Measurements from ENCODE around the gene ABHD15. TPM values are rescaled to one million over a fixed set of nuclear protein-coding genes. Genes with fewer than 3 reads are reported as not detected.

The ABHD15 gene
- total RNA-seq, 3 donors from 2014 or later = 12.9 to 19.5 (median 13.6) TPM

DNA sequence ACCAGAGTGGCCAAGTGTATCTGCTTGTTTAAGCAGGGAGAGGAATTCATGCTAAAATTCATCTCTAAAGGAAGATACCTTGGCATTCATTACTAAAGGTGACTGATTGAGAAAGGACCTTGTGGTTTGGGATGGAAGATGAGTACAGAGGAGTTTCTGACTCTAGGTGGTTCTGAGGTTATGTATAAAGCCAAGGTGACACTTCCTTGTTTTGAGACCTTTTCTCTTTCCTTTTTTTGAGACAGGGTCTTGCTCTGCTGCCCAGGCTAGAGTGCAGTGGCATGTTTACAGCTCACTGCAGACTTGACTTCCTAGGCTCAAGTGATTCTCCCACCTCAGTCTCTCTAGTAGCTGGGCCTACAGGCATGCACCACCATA, 9.1 kb downstream of the ABHD15 start:
- intact Hi-C loops (cut with DNase I, micrococcal nuclease) = no loop called here
- DNase-seq (no peak), ATAC-seq (no peak)
- Histone ChIP-seq H3K36me3 (ENCODE audit: low read depth) (no peaks in the 10 kb centered on the region), H3K9me3 (no peaks in the 10 kb centered on the region), H3K4me3 (no peak overlapping the region), H3K4me1 (ENCODE audit: low read depth) (peaks cover 5% of the 10 kb centered on the region)
- TF ChIP-seq, protein P1, sequence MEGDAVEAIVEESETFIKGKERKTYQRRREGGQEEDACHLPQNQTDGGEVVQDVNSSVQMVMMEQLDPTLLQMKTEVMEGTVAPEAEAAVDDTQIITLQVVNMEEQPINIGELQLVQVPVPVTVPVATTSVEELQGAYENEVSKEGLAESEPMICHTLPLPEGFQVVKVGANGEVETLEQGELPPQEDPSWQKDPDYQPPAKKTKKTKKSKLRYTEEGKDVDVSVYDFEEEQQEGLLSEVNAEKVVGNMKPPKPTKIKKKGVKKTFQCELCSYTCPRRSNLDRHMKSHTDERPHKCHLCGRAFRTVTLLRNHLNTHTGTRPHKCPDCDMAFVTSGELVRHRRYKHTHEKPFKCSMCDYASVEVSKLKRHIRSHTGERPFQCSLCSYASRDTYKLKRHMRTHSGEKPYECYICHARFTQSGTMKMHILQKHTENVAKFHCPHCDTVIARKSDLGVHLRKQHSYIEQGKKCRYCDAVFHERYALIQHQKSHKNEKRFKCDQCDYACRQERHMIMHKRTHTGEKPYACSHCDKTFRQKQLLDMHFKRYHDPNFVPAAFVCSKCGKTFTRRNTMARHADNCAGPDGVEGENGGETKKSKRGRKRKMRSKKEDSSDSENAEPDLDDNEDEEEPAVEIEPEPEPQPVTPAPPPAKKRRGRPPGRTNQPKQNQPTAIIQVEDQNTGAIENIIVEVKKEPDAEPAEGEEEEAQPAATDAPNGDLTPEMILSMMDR (IDR thresholded peaks at IDR 0.05) = no peak

DNA sequence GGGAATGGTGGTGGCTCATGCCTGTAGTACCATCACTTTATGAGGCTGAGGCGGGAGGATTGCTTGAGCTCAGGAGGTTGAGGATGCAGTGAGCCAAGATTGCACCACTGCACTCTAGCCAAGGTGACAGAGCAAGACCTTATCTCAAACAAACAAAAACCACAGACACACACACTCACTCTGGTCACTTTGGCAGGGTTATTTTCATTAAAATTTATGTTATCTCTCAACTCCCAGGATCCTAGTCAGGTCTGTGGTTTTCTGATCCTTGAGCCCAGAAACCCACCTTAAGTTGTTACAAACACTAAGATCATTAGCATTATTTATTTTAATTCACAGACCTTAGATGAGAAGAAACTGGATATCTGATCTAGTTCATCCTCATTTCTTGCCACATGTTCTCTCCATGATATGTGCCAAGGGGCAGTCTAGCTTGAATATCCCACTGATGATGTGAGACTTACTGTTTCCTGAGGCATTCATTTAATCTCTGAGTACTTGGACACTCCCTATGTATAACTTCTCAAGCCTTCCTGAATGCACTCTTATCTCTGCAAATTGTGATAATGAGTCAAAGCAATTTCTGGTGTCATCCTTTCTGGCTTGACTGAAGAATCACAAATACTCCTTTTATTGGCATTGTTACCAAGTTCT, 9.6 kb downstream of the ABHD15 start:
- no peak overlapping the region for H3K4me3 ChIP-seq
- H3K4me1 ChIP-seq (ENCODE audit: low read depth) = peaks cover 5% of the 10 kb centered on the region
- ATAC-seq = no peak
- TF ChIP-seq, protein P1 (IDR thresholded peaks at IDR 0.05) = no peak
- intact Hi-C loops (cut with DNase I, micrococcal nuclease) = no loop called here
- no peak for DNase-seq
- H3K9me3 ChIP-seq = no peaks in the 10 kb centered on the region
- no peaks in the 10 kb centered on the region for H3K36me3 ChIP-seq (ENCODE audit: low read depth)

DNA sequence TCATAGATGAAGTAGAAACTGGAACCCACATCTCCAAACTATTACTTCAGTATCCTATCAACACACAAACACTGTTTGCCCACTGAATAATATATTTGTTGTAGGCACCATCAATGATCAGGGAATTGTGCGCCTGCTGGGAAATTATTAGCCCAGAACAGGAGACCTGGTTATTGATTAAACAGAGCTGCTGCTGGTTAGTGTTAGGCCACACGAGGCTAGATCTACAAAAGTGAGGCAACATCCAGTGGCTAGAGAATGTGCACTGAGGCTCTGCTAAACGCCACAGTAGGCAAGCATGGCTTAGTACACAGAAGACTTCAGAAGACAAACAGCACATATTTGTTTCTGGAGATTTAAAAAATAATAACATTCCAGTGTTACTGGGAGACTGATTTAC, 11.0 kb downstream of the ABHD15 start:
- ATAC-seq (peak; percentile 31), DNase-seq (no peak)
- no peaks in the 10 kb centered on the region for H3K36me3 ChIP-seq (ENCODE audit: low read depth)
- TF ChIP-seq, protein P1 (IDR thresholded peaks at IDR 0.05) = no peak
- no peak overlapping the region for H3K4me3 ChIP-seq
- no peaks in the 10 kb centered on the region for H3K9me3 ChIP-seq
- H3K4me1 ChIP-seq (ENCODE audit: low read depth) = peaks cover 5% of the 10 kb centered on the region
- intact Hi-C loops (cut with DNase I, micrococcal nuclease) = no loop called here

DNA sequence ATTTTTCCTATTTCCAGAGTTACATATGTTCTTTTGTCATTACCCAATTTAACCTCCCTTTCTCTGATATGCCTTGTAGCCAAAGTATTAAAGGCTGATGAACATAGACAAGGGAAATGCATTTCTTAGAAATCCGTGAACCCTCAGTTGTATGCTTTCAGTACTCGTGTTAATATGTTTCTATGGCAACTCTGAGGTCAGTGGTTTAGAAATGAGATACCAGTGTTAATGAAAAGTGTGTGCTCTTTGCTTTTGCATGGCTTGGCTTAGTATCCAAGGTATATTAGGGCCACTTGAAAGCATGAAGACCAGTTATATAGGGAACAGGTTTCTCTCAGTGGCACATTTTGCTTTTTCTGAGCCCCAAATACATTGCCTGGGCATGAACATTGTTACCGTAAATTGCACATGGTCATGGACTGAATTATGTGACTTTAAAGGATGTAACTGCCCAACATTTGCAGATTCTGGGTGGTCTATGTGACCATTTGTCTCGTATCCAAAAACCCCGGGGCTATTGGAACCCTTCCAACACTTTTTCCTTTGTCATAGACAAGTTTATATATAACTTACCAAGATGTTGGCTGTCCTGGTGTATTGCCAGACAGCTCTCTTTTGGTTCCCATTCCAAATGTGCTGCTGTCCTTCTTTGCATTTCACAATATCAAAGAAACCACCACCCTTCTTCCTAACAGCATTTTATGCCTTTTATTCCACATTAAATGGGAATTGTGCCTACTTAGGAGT, 17.5 kb downstream of the ABHD15 start:
- intact Hi-C loops (cut with DNase I, micrococcal nuclease) = loop anchor here in 1 of 2 donors (10.0 kb wide), 1 partner anchor 185 kb away; no protein-coding TSS in a partner anchor
- ATAC-seq = no peak
- DNase-seq = no peak
- Histone ChIP-seq H3K36me3 (ENCODE audit: low read depth) (no peaks in the 10 kb centered on the region), H3K9me3 (no peaks in the 10 kb centered on the region), H3K4me1 (ENCODE audit: low read depth) (no peaks in the 10 kb centered on the region), H3K4me3 (no peak overlapping the region)
- TF ChIP-seq, protein P1 (IDR thresholded peaks at IDR 0.05) = no peak

DNA sequence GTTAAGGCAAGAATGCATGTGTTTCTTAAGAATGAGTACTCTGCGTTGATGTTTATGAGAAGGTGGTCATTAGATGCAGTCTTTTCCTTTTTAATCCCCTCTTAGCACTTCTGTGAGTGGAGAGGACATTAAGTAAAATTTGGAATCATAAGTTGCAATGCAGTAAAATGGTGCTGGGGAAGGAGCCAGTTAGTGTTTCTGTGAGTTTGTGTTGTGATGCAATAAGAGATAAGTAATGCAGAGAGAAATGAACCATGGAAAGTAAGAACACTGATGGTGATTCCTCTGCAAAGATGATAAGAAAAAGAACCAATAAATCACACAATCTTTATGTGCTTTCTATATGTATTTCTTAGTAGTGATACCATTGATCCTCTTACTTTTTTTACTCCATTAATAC, 20.0 kb downstream of the ABHD15 start:
- DNase-seq (no peak), ATAC-seq (no peak)
- intact Hi-C loops (cut with DNase I, micrococcal nuclease) = loop anchor here in 1 of 2 donors (10.0 kb wide), 1 partner anchor 182 kb away; no protein-coding TSS in a partner anchor
- H3K9me3 ChIP-seq = no peaks in the 10 kb centered on the region
- H3K36me3 ChIP-seq (ENCODE audit: low read depth) = no peaks in the 10 kb centered on the region
- H3K4me1 ChIP-seq (ENCODE audit: low read depth) = no peaks in the 10 kb centered on the region
- TF ChIP-seq, protein P1 (IDR thresholded peaks at IDR 0.05) = no peak
- no peak overlapping the region for H3K4me3 ChIP-seq
